Measurements from ENCODE around the gene PEMT. TPM values are rescaled to one million over a fixed set of nuclear protein-coding genes. Genes with fewer than 3 reads are reported as not detected.

Gene PEMT
- total RNA-seq, 4 donors from 2014 or later: 29.9 to 47.5 (median 44.3) TPM

DNA sequence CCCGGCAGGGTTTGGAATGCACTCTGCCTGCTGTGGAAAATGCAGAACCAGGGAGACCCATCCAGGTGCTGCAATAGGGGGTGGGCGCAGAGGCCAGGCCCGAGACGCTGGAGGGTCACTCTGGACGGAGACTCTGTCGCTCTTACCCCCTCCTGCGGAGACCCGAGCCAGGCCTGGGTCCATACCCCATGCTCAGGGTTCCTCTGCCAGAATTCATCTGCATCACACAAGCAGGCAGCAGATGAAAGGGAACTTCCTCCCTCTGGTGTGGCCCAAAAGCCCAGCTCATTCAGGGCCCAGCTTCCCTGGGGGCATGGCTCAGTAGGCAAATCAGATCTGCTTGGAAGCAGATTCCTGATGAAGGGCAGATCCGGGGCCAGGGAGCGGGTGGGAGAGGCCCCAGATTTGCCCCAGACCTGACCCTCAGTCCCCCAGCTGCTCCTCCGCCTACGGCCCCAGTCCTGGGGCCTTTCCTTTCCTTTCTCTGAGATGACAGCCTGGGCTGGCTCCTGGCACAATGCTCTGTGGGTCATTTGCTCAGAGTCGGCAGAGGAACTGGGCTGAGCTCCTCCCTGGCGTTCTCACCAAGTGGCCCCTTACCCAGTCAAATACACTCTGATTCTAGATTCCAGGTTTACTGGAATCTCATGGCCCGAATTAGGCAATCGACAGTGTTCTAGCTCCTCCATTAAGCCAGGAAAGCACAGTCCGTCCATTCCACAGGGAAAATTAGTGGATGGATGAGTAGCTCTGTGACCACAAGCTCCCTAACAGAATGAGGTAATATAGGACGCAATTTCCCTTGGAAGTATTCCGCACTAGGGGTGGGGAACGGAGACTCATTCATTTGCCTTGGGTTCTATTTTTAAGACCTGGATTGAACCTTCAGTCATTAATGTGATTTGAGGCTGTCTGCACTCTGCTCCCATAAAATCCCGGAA is 76.2 kb downstream of the PEMT start:
- no peak overlapping the region for H3K4me3 ChIP-seq (ENCODE audit: low read depth, poor library complexity, severe bottlenecking)
- intact Hi-C loops (cut with DNase I; ENCODE audit: low total_unique reads): loop anchor here (10.0 kb wide), 1 partner anchor 50 kb away; no protein-coding TSS in a partner anchor
- no peak for DNase-seq (ENCODE audit: low spot score in 2 of 2)
- WGBS, 2 donors: 84 to 92% methylated on average over 14 to 21 of the region's 21 CpGs
- no peak for TF ChIP-seq POLR2A (IDR thresholded peaks at IDR 0.05)
- TF ChIP-seq, protein P1, sequence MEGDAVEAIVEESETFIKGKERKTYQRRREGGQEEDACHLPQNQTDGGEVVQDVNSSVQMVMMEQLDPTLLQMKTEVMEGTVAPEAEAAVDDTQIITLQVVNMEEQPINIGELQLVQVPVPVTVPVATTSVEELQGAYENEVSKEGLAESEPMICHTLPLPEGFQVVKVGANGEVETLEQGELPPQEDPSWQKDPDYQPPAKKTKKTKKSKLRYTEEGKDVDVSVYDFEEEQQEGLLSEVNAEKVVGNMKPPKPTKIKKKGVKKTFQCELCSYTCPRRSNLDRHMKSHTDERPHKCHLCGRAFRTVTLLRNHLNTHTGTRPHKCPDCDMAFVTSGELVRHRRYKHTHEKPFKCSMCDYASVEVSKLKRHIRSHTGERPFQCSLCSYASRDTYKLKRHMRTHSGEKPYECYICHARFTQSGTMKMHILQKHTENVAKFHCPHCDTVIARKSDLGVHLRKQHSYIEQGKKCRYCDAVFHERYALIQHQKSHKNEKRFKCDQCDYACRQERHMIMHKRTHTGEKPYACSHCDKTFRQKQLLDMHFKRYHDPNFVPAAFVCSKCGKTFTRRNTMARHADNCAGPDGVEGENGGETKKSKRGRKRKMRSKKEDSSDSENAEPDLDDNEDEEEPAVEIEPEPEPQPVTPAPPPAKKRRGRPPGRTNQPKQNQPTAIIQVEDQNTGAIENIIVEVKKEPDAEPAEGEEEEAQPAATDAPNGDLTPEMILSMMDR (IDR thresholded peaks at IDR 0.05): no peak

DNA sequence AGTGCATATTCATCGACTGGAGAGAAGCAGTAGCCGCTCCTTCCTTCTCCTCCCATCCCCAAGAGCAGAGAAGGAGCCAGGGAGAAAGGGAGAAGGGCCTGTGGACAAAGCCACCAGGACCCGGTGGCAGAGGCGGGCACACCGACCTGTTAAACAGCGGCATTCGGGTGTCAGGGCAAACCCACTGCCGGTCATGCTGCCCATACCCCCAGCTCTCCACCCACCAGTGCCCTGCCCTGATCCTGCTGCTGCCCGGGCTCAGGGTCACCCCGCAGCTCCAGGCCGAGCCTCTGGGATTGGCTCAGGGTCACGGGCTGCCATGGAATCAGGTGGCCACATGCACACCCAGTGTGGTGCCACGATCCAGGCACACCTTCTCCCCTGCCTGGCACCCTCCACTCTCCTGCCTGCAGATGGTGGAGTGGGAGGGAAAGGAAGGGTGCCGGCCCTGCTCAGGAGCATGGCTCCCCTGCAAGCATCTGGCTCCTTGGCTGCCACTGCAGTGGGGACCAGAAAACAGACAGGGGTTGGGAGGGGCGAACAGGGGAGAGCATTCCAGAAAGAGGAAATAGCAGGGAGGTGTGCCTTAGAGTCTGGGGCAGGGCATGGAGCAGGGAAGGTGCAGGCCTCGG is 77.0 kb downstream of the PEMT start:
- TF ChIP-seq, protein P1 (IDR thresholded peaks at IDR 0.05): no peak
- TF ChIP-seq POLR2A (IDR thresholded peaks at IDR 0.05): no peak
- no peak for DNase-seq (ENCODE audit: low spot score in 2 of 2)
- H3K4me3 ChIP-seq (ENCODE audit: low read depth, poor library complexity, severe bottlenecking): no peak overlapping the region
- intact Hi-C loops (cut with DNase I; ENCODE audit: low total_unique reads): loop anchor here (10.0 kb wide), 1 partner anchor 50 kb away; no protein-coding TSS in a partner anchor
- 85 to 92% methylated on average over 13 to 16 of the region's 16 CpGs for WGBS, 2 donors

DNA sequence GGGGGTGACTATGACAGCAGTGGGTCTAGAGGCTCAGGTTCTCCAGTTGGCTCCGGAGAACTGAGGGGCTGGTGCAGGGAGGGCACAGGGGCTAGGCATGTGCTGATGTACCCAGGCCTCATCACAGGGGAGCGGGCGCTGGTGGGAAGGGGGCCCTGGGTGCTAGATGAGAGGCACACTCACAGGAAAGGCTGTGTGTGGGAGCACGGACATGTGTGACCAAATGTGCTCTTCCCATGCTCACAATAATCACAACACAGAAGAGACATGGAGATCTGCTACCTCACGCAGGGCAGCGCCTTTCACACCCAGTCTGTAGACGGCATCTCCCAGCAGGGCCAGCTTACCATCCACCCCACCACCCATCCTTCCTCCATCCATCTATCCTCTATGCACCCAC is 77.9 kb downstream of the PEMT start:
- DNase-seq (ENCODE audit: low spot score in 2 of 2): no peak
- TF ChIP-seq POLR2A (IDR thresholded peaks at IDR 0.05): no peak
- TF ChIP-seq, protein P1 (IDR thresholded peaks at IDR 0.05): no peak
- intact Hi-C loops (cut with DNase I; ENCODE audit: low total_unique reads): loop anchor here (10.0 kb wide), 1 partner anchor 51 kb away; no protein-coding TSS in a partner anchor
- WGBS, 2 donors: 95 to 96% methylated on average over 7 of the region's 7 CpGs
- H3K4me3 ChIP-seq (ENCODE audit: low read depth, poor library complexity, severe bottlenecking): no peak overlapping the region

DNA sequence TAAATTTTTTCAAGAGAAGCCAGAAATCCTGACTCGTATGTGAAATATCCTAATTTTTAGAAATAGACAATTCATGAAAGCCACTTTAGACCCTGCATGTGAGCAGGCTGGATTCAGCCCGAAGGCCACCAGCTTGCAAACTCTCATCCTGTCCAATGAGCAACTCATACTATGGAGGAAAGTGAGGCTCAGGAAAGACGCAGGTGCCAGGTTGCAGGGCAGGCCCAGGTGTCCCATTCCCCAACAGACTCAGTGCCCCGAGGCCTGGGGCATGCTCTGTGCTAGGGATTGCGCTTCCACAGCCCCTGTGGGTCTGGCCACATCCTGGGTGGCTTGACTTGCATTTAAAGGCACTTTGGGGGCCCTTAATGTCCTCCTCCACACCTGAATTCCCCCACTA is 78.6 kb downstream of the PEMT start:
- no peak for TF ChIP-seq POLR2A (IDR thresholded peaks at IDR 0.05)
- TF ChIP-seq, protein P1 (IDR thresholded peaks at IDR 0.05): no peak
- intact Hi-C loops (cut with DNase I; ENCODE audit: low total_unique reads): loop anchor here (10.0 kb wide), 1 partner anchor 52 kb away; no protein-coding TSS in a partner anchor
- DNase-seq (ENCODE audit: low spot score in 2 of 2): no peak
- 97 to 100% methylated on average over 2 to 5 of the region's 5 CpGs for WGBS, 2 donors
- H3K4me3 ChIP-seq (ENCODE audit: low read depth, poor library complexity, severe bottlenecking): no peak overlapping the region

DNA sequence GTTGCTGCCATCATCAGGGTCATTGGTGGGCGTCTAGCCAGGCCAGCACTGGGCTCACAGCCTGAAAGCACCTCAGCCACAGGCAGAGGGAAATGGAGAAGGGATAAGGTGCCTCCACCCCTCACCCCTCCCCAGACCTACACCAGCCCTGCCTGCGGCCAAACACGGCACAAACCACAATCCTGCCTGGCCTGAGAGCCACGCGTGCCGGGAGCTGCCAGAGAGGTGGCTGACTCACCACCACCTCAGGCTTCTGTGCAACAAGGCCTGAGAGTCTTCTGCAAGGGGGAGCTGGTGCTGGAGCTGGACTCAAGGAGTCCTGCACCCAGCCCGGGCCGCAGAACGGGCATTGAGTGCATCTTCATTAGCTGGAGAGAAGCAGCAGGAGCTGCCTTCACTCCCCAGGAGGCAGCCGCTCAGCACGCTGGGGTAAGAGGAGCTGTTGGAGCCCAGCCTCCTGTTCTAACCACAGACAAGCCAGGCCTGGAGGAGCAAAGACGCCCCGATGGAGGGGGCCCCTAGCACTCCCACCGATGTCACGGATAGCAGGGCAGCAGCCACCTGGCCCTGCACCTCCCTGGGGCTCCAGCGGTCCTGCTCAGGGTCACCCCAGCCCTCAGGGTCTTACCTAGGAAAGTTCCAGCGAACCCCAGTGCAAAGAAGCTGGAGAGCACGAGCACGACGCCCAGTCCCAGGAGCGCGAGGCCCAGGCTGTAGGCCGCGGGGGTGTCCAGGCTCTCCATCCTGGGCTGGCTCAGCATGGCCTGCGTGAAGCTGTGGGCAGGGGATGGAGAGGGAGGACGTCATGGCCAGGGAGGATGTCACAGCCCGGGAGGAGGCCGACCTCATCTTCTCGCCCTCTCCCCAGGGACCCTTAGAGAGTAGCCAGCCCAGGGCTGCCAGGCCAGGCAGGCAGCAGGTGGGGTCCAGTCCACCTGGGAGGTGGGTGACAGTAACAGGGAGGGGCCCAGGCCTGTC is 79.3 kb downstream of the PEMT start:
- WGBS, 2 donors: 66 to 69% methylated on average over 19 to 29 of the region's 29 CpGs
- intact Hi-C loops (cut with DNase I; ENCODE audit: low total_unique reads): loop anchor here (10.0 kb wide), 1 partner anchor 53 kb away; no protein-coding TSS in a partner anchor
- H3K4me3 ChIP-seq (ENCODE audit: low read depth, poor library complexity, severe bottlenecking): no peak overlapping the region
- no peak for TF ChIP-seq POLR2A (IDR thresholded peaks at IDR 0.05)
- TF ChIP-seq, protein P1 (IDR thresholded peaks at IDR 0.05): no peak
- DNase-seq (ENCODE audit: low spot score in 2 of 2): no peak
